Mononuclear cell (primary cell): ENCODE data around the gene REPS1. TPM values are rescaled to one million over a fixed set of nuclear protein-coding genes. Genes with fewer than 3 reads are reported as not detected.

Experiments used
- total RNA-seq: library from RNA; depleted of rRNA; stranded (reverse); fragments of >200 nt; gene quantifications from one replicate; pipeline ENCODE4 v1.2.3, GENCODE V29; 2012

REPS1 gene
- total RNA-seq, 1 donor, result 62.8 TPM

Other genes starting within 250 kb of the REPS1 start
- gene CCDC28A, start 214.5 kb downstream of the REPS1 start, total RNA-seq, result 22.7 TPM
- gene ECT2L, start 192.2 kb downstream of the REPS1 start, total RNA-seq, result not detected
- 43.7 TPM for gene ABRACL, start 40.5 kb upstream of the REPS1 start, total RNA-seq
- gene HECA, start 146.8 kb upstream of the REPS1 start, total RNA-seq, result 200 TPM